Adrenal gland (tissue), 12 donors: ENCODE data around the gene PRKD1. TPM values are rescaled to one million over a fixed set of nuclear protein-coding genes. Genes with fewer than 3 reads are reported as not detected.

Experiments used
- DNase-seq, 7 donors: peaks; one replicate each; pipeline ENCODE4 v3.0.0-alpha.2; 2019 to 2020
- H3K27ac ChIP-seq, 5 donors: fragments of 200-600 bp; sonication (generic) in 4 of 5; 1 replicate in 3 of 5; 2 replicates in 2 of 5; pipeline versions ENCODE4 v1.5.1 to v1.8.0; 2016 to 2020; ENCODE audit warnings: mild to moderate bottlenecking in 1 of 5
- H3K27me3 ChIP-seq: fragments of 200-600 bp; 2 replicates; pipeline ENCODE4 v1.8.0; 2021
- H3K36me3 ChIP-seq, 2 donors: fragments of 200-600 bp; replicated peaks in 1 of 2; 1 replicate in 1 of 2; 2 replicates in 1 of 2; pipeline versions ENCODE4 v1.5.1 to v1.8.0; 2018 to 2022
- H3K4me1 ChIP-seq, 2 donors: fragments of 200-600 bp; replicated peaks in 1 of 2; 1 replicate in 1 of 2; 2 replicates in 1 of 2; pipeline versions ENCODE4 v1.5.1 to v1.8.0; 2018 to 2021
- H3K4me3 ChIP-seq, 4 donors: fragments of 200-600 bp; sonication (generic) in 3 of 4; one replicate each; pipeline ENCODE4 v1.5.1; 2016 to 2018
- H3K9me3 ChIP-seq, 3 donors: fragments of 200-600 bp; sonication (generic) in 1 of 3; replicated peaks in 1 of 3; 1 replicate in 2 of 3; 2 replicates in 1 of 3; pipeline versions ENCODE4 v1.5.1 to v1.8.0; 2016 to 2021
- POLR2A ChIP-seq, 2 donors: fragments of 450-650 bp; IDR thresholded peaks; one replicate each; pipeline ENCODE4 v1.6.1; 2017; ENCODE audit warnings: antibody characterized with exemption in 2 of 2, mild to moderate bottlenecking in 2 of 2, moderate library complexity in 1 of 2
- WGBS, 4 donors: extraction: QIAGEN DNeasy Blood & Tissue Kit in 2 of 4; methylation state at CpG; one replicate each; pipeline versions ENCODE4 v1.1.5 to v1.1.7; 2013 to 2017; 5-methylcytosine and 5-hydroxymethylcytosine counted together
- intact Hi-C, 2 donors: fragments of 100-400 bp; cut with DNase I; formaldehyde crosslinking; loops; one replicate each; pipeline versions ENCODE4 v1.14.1 to v1.15.0; 2022 to 2023
- polyA plus RNA-seq, 3 donors: library from polyadenylated mRNA; stranded (reverse); fragments of 200-250 nt in 2 of 3; fragments of 350-450 nt in 1 of 3; fragmentation: Illumina TruSeq in 1 of 3; extraction: RNeasy Lipid Tissue Mini Kit (QIAGEN cat#74804) in 1 of 3; gene quantifications; one replicate each; pipeline ENCODE4 v1.2.3, GENCODE V29; 2013 to 2014
- total RNA-seq, 9 donors: library from RNA; depleted of rRNA in 4 of 9; stranded (reverse); fragments of >200 nt in 4 of 9; fragments of 120-200 nt in 1 of 9; fragmentation: NEBNext Ultra II Directional in 1 of 9; extraction: Animal tissue kit (Norgen Biotek cat#: 25700) in 1 of 9; gene quantifications; one replicate each; pipeline versions ENCODE4 v1.1.0 to v1.2.4, GENCODE V29; 2013 to 2023
- TF ChIP-seq, protein P1 (sequence below), 6 experiments: fragments of 450-650 bp in 4 of 6; fragments of 200-600 bp in 2 of 6; sonication (generic) in 1 of 6; IDR thresholded peaks; 1 replicate in 5 of 6; 2 replicates in 1 of 6; pipeline versions ENCODE4 v1.5.1 to v1.8.0; 2016 to 2021; ENCODE audit warnings: antibody characterized with exemption in 6 of 6, mild to moderate bottlenecking in 2 of 6, moderate library complexity in 1 of 6
- donor health status: healthy with polysubstance abuse.
- donor health status: Bipolar disorder and iron deficiency.
- donor health status: DM: yes; HTN: yes; CAD: no.
- donor health status: DM: no; HTN: no; CAD: no.
- donor health status: DM: no; HTN: no; CAD: no.
- donor health status: DM: yes; HTN: yes; CAD: no.

Gene PRKD1
- total and polyA plus RNA-seq, 12 donors: 6.9 to 30.1 (median 22.0) TPM

GRCh38 chr14:29601616-29602015, 326.0 kb downstream of the PRKD1 start:
- TF ChIP-seq, protein P1, sequence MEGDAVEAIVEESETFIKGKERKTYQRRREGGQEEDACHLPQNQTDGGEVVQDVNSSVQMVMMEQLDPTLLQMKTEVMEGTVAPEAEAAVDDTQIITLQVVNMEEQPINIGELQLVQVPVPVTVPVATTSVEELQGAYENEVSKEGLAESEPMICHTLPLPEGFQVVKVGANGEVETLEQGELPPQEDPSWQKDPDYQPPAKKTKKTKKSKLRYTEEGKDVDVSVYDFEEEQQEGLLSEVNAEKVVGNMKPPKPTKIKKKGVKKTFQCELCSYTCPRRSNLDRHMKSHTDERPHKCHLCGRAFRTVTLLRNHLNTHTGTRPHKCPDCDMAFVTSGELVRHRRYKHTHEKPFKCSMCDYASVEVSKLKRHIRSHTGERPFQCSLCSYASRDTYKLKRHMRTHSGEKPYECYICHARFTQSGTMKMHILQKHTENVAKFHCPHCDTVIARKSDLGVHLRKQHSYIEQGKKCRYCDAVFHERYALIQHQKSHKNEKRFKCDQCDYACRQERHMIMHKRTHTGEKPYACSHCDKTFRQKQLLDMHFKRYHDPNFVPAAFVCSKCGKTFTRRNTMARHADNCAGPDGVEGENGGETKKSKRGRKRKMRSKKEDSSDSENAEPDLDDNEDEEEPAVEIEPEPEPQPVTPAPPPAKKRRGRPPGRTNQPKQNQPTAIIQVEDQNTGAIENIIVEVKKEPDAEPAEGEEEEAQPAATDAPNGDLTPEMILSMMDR (IDR thresholded peaks at IDR 0.05): no peak
- TF ChIP-seq POLR2A (IDR thresholded peaks at IDR 0.05): no peak
- H3K27me3 ChIP-seq: no peaks in the 10 kb centered on the region
- no peak for DNase-seq
- no peaks in the 10 kb centered on the region for H3K36me3 ChIP-seq
- 85 to 91% (median 87%) methylated on average over 5 of the region's 5 CpGs for WGBS, 4 donors
- H3K27ac ChIP-seq: no peak overlapping the region
- no peaks in the 10 kb centered on the region for H3K4me1 ChIP-seq
- no peak overlapping the region for H3K4me3 ChIP-seq
- intact Hi-C loops: no loop called here
- H3K9me3 ChIP-seq: no peaks in the 10 kb centered on the region

DNA sequence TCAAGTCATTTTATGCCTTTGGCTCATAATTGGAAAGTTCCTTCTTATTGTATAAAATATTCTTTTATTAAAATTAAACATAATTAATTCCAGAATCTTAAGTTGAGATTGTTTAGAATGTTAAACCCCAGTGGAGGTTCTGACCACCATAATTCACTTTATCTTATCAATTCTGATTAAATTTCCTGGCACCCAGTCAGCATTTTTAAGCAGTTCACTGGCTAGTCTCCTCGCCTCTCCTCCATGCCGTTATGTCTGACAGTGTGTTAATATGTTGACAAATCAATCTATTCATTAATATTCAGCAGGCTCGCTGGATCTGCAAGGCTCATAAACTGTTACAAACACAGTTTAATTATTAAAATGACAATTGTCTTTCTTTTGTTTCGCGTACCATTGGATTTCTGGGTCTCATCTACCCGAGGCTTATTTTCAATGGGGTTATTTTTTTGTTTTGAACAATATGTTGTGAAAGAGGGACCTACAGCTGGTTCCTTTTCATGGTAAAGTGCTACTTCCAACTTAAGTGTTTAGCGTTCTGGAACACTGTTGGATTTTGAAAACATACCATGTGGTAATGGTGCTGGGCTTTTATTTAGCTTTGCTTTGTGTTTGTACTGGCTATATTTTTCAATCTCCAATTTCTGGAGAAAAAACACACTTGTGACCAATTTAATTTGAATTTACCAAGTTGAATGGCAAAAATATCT, 339.7 kb downstream of the PRKD1 start:
- Histone ChIP-seq H3K4me1 (peaks cover 15 to 33% of the 10 kb centered on the region in 2 donors), H3K27me3 (no peaks in the 10 kb centered on the region), H3K36me3 (no peaks in the 10 kb centered on the region), H3K4me3 (peak overlapping the region in 1 of 4 donors; percentile 12), H3K9me3 (no peaks in the 10 kb centered on the region), H3K27ac (peak overlapping the region in 3 of 5 donors; percentile 17 to 73 (median 45))
- TF ChIP-seq POLR2A (IDR thresholded peaks at IDR 0.05): no peak
- TF ChIP-seq, protein P1 (IDR thresholded peaks at IDR 0.05): no peak
- 48 to 66% (median 60%) methylated on average over 7 of the region's 7 CpGs for WGBS, 4 donors
- intact Hi-C loops: loop anchor here in 1 of 2 donors (10.0 kb wide), 1 partner anchor 337 kb away; the partner anchor contains the start of gene PRKD1
- peak in 1 of 7 donors; percentile 23 for DNase-seq

- Histone ChIP-seq H3K9me3 (no peaks in the 10 kb centered on the region), H3K4me1 (peaks cover 15 to 33% of the 10 kb centered on the region in 2 donors), H3K36me3 (no peaks in the 10 kb centered on the region), H3K4me3 (no peak overlapping the region), H3K27me3 (no peaks in the 10 kb centered on the region), H3K27ac (peak overlapping the region in 3 of 5 donors; percentile 39 to 73 (median 45))
- TF ChIP-seq, protein P1 (IDR thresholded peaks at IDR 0.05): no peak
- no peak for TF ChIP-seq POLR2A (IDR thresholded peaks at IDR 0.05)
- no peak for DNase-seq
- intact Hi-C loops: loop anchor here in 1 of 2 donors (10.0 kb wide), 1 partner anchor 338 kb away; the partner anchor contains the start of gene PRKD1
- WGBS, 4 donors: 49 to 60% (median 55%) methylated on average over 2 of the region's 2 CpGs
Measured at GRCh38 chr14:29587046-29587445, 340.6 kb downstream of the PRKD1 start.

- peak overlapping the region in 1 of 4 donors; percentile 24 for H3K4me3 ChIP-seq
- peak; percentile 59 to 91 (median 88) for DNase-seq
- intact Hi-C loops: loop anchor here in 1 of 2 donors (10.0 kb wide), 1 partner anchor 340 kb away; the partner anchor contains the start of gene PRKD1
Measured at GRCh38 chr14:29584992-29585391, 342.7 kb downstream of the PRKD1 start.

More at GRCh38 chr14:29584992-29585391, 342.7 kb downstream of the PRKD1 start:
- peaks cover 15 to 33% of the 10 kb centered on the region in 2 donors for H3K4me1 ChIP-seq
- no peaks in the 10 kb centered on the region for H3K36me3 ChIP-seq
- H3K27ac ChIP-seq: peak overlapping the region in 3 of 5 donors; percentile 31 to 73 (median 37)
- no peaks in the 10 kb centered on the region for H3K27me3 ChIP-seq
- 14 to 22% (median 21%) methylated on average over 8 of the region's 8 CpGs for WGBS, 4 donors
- TF ChIP-seq POLR2A (IDR thresholded peaks at IDR 0.05): no peak
- TF ChIP-seq, protein P1 (IDR thresholded peaks at IDR 0.05): no peak
- no peaks in the 10 kb centered on the region for H3K9me3 ChIP-seq
